ENCODE results near the gene WNT6.

Gene WNT6

DNA sequence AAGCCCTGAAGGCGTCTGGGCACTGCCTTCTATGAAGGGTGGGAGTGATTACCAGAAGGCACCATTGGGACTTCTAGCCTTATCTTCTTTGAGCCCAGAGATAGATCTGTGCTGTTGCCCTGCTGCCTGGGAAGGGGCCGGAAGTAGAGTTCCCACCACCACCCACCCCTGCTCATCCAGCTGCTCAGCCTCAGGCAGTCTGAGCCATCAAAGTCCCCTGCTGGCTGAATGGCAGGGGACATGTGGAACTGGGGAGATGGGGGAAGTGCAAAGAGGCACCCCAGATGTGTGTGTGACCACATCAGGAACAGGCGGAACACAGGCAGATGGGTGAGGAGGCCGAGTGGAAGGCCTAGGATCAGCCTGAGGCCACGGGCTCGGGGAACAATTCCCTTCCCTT, 17.7 kb downstream of the WNT6 start:
- TF ChIP-seq, protein P1, sequence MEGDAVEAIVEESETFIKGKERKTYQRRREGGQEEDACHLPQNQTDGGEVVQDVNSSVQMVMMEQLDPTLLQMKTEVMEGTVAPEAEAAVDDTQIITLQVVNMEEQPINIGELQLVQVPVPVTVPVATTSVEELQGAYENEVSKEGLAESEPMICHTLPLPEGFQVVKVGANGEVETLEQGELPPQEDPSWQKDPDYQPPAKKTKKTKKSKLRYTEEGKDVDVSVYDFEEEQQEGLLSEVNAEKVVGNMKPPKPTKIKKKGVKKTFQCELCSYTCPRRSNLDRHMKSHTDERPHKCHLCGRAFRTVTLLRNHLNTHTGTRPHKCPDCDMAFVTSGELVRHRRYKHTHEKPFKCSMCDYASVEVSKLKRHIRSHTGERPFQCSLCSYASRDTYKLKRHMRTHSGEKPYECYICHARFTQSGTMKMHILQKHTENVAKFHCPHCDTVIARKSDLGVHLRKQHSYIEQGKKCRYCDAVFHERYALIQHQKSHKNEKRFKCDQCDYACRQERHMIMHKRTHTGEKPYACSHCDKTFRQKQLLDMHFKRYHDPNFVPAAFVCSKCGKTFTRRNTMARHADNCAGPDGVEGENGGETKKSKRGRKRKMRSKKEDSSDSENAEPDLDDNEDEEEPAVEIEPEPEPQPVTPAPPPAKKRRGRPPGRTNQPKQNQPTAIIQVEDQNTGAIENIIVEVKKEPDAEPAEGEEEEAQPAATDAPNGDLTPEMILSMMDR (IDR thresholded peaks at IDR 0.05; ENCODE audit: low read depth, low read length): no peak
- DNase-seq (ENCODE audit: low read depth in 2 of 2): no peak
- H3K4me3 ChIP-seq (replicated peaks in 1 of 2; ENCODE audit: low read depth in 2 of 2, low read length in 2 of 2): no peak overlapping the region

DNA sequence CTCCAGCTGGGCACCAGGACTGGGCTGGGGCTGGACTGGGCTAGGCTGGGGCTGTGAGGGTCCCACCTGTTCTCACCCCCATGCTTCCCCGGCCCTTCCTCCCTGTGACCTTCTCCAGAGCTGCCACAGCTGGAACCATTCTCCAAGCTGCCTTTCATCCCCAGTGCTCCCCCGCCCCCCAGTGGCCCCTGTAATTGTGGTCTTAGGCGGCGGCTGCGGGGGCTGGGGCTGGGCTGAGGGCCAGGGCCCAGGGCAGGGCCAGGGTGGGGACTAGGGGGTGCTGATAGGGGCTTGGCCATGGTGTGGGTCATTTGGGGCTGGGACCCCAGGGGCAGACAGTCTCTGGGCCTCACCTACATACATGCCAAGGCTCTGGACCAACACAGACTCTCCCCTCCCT, 18.3 kb downstream of the WNT6 start:
- TF ChIP-seq, protein P1 (IDR thresholded peaks at IDR 0.05; ENCODE audit: low read depth, low read length): no peak
- no peak for DNase-seq (ENCODE audit: low read depth in 2 of 2)
- no peak overlapping the region for H3K4me3 ChIP-seq (replicated peaks in 1 of 2; ENCODE audit: low read depth in 2 of 2, low read length in 2 of 2)

DNA sequence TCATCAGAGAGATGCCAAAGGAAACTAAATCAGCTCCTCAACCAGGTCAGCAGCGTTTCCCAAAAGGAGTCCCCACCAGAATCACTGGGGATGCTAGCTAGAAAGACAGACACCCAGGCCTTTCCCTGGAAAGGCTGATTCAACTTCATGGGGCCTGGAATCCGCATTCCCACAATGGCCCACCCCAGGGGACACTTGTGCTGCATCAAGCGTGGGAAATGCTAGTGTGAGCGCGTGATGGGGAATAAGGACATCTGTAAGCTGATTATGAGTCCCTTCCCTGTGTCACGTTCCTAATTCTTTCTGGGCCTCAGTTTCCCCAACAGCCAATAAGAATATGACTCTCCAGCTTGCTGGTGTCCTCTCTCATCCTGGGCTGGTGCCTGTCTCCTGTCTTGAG, 18.9 kb downstream of the WNT6 start:
- TF ChIP-seq, protein P1 (IDR thresholded peaks at IDR 0.05; ENCODE audit: low read depth, low read length): no peak
- no peak overlapping the region for H3K4me3 ChIP-seq (replicated peaks in 1 of 2; ENCODE audit: low read depth in 2 of 2, low read length in 2 of 2)
- no peak for DNase-seq (ENCODE audit: low read depth in 2 of 2)

DNA sequence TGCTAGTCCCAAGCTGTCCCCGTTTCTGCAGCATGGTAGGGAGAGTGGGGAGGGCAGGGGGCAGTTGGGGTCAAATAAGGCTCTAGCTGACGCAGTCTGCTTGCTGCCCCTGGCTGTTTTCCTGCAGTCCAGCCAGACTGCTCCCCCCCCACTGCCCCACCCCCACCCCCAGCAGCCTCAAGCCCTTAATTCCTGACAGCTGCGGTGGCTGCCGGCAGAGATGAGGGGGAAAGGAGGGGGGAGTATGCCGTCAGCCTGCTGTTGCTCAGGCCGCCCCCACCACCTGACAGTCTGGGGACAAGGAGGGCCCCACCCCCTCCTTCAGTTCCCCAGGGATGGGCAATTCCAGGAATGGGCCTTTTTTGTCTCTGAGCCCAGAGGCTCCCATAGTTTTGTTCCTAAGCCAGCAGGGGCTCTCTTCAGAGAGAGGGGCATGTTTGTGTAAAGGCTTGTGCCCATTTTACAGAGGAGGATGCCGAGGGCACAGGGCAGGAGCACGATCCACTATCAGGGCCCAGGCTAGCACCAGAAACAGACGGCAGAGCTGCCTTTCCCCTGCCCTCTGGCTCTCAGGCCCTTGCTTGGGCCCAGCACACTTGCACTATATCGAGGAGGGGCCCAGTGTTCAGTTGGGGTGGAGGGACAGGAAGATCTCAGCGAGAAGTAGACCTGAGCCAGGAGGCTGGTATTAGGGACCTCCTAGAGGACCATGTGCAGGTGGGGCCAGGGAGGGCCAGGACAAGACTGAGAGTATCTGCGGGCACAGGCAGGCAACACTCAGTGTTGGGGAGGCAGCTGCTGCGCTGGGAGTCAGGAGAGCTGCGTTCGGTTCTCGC, 19.5 kb downstream of the WNT6 start:
- no peak overlapping the region for H3K4me3 ChIP-seq (replicated peaks in 1 of 2; ENCODE audit: low read depth in 2 of 2, low read length in 2 of 2)
- TF ChIP-seq, protein P1 (IDR thresholded peaks at IDR 0.05; ENCODE audit: low read depth, low read length): no peak
- no peak for DNase-seq (ENCODE audit: low read depth in 2 of 2)

DNA sequence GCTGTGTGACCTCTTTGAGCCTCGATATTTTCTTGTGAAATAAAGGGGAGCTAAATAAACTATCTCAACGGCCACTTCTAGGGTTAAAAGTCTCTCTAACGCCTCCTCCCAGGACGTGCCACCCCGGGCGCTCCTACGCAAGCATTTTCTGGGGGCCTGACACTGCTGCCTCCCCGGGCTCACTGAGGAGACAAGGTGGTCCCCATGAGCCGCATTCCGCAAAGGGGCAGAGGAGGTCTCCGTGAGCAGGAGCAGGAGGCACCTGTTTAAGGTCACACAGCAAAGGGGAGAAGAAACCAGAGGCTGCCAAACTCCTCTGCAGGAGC, 20.1 kb downstream of the WNT6 start:
- no peak overlapping the region for H3K4me3 ChIP-seq (replicated peaks in 1 of 2; ENCODE audit: low read depth in 2 of 2, low read length in 2 of 2)
- TF ChIP-seq, protein P1 (IDR thresholded peaks at IDR 0.05; ENCODE audit: low read depth, low read length): no peak
- DNase-seq (ENCODE audit: low read depth in 2 of 2): no peak

DNA sequence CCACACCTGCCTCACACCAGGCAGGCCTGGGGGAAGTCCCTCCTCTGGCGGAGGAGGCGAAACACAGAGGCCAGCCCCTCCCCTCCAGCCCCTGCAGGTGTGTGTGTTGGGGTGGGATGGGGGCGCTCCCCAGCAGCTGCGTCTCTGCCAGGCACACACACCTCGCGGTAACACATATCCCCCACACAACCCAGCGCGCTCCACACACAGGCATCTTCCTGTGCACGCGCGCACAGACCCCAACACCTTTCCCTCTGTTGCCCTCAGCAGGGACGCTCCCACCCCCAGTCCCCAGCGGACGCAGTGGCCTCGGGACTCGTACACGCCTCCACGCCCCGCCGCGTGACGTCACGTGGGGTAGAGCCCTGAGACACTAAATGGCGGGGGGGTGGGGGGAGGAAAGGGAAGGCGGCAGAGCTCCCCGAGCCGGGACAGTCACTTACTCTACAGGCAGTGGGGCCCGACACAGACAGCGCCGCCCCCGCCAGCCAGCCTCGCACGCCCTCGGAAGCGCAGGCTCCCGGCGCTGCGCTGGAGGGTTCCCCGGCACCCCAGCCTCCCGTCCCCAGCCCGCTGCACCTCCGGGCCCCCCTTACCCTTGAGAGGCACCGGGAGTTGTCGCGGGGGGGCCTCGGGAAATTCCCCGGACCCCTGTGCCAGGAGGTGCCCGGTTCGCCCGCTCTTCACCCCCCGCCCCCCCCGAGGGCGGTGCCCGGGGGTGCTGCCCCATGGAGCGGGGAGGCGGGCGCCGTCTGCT, 20.7 kb downstream of the WNT6 start, which contains the start of gene WNT10A:
WNT10A (plus strand) TSS at position 751 of the 757 bp plus-strand sequence. CDS start 144 bp downstream, outside the sequence.
- TF ChIP-seq, protein P1 (IDR thresholded peaks at IDR 0.05; ENCODE audit: low read depth, low read length): no peak
- DNase-seq (ENCODE audit: low read depth in 2 of 2): no peak
- no peak within 1 kb of the TSS for H3K4me3 ChIP-seq (replicated peaks in 1 of 2; ENCODE audit: low read depth in 2 of 2, low read length in 2 of 2)

Data from cardiac fibroblast (primary cell).